Epithelial cell of esophagus (primary cell): ENCODE results near the gene RGCC.
A peak's percentile ranks its signal among the peaks of the same experiment; 100 is the strongest.

Experiments
- DNase-seq: peaks from one replicate; pipeline ENCODE4 v3.0.0; 2010; ENCODE audit warnings: low read depth
- H3K4me3 ChIP-seq: 2 replicates; pipeline ENCODE4 v1.5.1; 2011; ENCODE audit warnings: mild to moderate bottlenecking, low read length, control low read depth
- TF ChIP-seq, protein P1 (sequence below): IDR thresholded peaks from 2 replicates; pipeline ENCODE4 v1.5.1; 2011; ENCODE audit warnings: low read depth, mild to moderate bottlenecking, low read length, control low read depth, inconsistent platforms; ENCODE audit not compliant: insufficient read depth; ENCODE audit errors: missing control alignments

The RGCC gene, protein sequence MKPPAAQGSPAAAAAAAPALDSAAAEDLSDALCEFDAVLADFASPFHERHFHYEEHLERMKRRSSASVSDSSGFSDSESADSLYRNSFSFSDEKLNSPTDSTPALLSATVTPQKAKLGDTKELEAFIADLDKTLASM

DNA sequence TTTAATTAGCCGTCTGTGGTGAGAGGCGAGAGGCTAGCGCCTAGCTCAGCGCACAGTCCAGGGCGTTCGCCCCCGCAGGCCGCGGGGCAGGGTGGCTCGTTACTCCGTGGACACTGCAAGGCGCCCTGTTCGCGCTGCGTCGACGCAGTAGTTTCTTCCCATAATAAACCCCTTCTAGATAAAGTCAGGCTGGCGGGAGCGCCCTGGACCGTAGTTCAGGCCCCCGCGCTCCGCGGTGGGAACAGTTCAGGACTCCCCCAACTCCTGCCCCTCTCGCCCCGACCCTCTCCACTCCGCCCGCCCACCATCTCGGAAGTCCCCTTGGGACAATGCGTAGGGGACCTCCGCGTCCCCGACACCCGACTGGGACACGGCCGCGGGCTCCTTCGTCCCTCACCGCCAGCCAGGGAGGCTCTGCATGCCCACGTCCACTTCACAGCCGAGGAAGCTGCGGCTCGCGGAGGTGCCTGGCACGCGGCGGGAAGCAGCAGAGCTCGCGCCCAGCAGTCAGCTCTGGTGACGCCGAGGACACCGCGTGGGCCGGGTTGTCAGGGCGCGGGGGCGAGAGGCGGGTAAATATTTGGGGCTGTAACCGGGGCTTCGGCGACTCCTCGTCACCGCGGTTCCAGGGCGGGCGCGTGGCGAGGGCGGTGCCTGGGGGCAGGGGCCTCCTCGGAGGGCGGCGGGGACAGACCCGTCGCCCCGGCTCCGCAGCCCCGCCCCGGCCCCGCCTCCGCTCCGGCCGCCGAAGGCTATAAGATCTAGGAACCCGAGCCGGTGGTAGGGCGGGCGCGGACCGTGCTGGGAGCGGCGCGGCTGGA lies at the start of gene RGCC:
TSS of gene RGCC (plus strand) at position 783 of the 821 bp plus-strand sequence. CDS start 158 bp downstream, outside the sequence.
- TF ChIP-seq, protein P1, sequence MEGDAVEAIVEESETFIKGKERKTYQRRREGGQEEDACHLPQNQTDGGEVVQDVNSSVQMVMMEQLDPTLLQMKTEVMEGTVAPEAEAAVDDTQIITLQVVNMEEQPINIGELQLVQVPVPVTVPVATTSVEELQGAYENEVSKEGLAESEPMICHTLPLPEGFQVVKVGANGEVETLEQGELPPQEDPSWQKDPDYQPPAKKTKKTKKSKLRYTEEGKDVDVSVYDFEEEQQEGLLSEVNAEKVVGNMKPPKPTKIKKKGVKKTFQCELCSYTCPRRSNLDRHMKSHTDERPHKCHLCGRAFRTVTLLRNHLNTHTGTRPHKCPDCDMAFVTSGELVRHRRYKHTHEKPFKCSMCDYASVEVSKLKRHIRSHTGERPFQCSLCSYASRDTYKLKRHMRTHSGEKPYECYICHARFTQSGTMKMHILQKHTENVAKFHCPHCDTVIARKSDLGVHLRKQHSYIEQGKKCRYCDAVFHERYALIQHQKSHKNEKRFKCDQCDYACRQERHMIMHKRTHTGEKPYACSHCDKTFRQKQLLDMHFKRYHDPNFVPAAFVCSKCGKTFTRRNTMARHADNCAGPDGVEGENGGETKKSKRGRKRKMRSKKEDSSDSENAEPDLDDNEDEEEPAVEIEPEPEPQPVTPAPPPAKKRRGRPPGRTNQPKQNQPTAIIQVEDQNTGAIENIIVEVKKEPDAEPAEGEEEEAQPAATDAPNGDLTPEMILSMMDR, result no peak
- peak within 1 kb of the TSS; percentile 53 for H3K4me3 ChIP-seq
- DNase-seq, result peak; percentile 61

DNA sequence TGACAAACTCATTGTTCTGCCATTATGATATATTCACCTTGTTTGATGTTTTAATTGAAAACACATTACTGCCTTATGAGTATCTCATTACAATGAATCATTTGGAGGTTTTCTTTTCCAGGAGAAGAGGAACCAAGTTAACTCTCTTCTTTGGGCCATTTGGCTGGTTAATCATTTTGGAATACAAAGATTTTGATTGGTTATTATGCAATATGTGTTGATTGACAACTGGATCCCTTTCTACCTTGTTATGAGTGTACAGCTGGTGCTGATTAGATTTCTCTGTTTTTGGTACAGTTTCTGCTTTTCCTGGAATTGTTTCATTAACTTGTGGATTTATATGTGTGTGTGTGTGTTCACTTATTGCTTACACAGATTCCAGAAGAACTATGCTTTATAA lies 49.2 kb upstream of the RGCC start:
- H3K4me3 ChIP-seq, result no peak overlapping the region
- DNase-seq, result no peak
- TF ChIP-seq, protein P1, result no peak

DNA sequence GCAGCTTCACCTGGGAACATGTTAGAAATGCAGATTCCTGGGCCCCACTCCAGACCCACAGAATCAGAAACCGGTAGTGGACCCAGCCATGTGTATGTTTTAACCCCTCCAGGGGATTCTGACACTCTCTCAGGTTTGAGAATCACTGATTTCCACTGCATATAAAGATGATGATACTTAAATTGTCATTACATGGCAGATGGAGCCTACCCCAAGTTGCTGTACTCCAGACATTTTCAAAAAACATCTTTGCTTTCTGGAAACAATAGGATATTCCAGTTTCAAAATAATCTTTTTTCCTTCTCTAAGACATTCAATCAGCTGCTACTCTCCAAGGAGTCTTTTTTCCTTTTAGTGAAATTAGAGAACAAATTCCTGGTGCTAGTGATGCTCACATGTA lies 48.6 kb upstream of the RGCC start:
- no peak overlapping the region for H3K4me3 ChIP-seq
- TF ChIP-seq, protein P1, result no peak
- no peak for DNase-seq

DNA sequence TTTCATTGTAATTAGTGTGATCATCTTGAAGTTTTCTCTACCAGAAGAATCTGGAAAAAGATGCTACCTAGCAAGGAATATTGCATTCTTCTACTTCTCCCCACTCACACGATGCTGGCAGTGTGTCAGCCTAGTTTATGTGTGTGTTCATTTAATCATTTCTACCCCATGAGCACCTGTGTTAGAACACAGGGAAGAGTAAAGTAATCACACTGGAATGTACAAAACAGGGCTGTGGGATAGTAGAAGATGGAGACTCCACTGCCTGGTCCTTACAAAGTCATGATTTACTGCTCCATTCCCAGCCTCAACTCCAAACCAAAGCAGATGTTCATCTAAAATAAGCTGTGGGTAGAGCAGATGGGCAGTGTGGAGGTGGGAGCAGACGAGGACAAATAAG lies 47.7 kb upstream of the RGCC start:
- no peak overlapping the region for H3K4me3 ChIP-seq
- TF ChIP-seq, protein P1, result no peak
- DNase-seq, result no peak

DNA sequence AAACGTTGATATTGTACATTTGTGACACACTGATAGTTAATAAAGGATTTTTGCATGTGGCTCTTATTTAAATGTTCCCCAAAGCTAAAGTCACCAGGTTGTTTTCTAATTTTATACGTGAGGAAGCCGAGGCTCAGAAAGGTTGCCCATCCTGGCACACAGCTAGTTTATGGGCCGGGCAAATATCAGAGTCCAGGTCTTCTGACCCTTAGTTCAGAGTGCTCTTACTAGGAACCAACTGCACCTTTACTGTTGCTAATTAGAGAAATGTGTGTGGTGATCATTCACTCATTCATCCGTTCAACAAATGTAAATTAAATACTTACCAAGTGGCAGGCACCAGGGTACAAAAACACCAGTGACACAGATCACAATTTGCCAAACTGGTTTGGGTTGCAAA lies 46.3 kb upstream of the RGCC start:
- TF ChIP-seq, protein P1, result no peak
- DNase-seq, result no peak
- no peak overlapping the region for H3K4me3 ChIP-seq

DNA sequence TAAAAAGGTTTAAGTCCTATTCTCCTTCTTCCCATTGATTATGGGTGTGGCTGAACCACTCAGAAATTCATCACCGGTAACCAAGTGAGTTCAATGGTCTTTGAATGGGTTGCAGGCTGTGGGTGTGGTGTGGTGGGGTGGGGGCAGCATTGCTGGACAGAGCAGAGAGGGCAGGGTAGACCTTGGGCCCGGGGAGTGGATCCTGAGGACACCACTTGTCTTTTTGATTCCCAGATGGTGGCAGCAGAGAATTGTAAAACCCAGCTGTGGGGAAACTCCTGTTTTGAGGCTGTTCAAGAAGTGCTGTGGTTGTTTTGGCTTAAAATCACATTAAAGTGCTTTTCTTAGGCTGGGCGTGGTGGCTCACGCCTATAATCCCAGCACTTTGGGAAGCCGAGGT lies 45.8 kb upstream of the RGCC start:
- peak; percentile 58 for DNase-seq
- no peak overlapping the region for H3K4me3 ChIP-seq
- TF ChIP-seq, protein P1, result peak; percentile 54
